HepG2 (cell line): ENCODE measurements around the gene CAPG. TPM values are rescaled to one million over a fixed set of nuclear protein-coding genes. Genes with fewer than 3 reads are reported as not detected.

ENCODE experiments used
- ATF7 ChIP-seq, 2 experiments: fragments of 450-650 bp in 1 of 2; sonication (generic) in 1 of 2; formaldehyde crosslinking in 1 of 2; IDR thresholded peaks; 2 replicates each; pipeline versions ENCODE4 v1.4.0 to v1.6.1; 2016 to 2020; ENCODE audit warnings: antibody characterized with exemption in 1 of 2, mild to moderate bottlenecking in 1 of 2, missing genetic modification reagents in 1 of 2
- ATM ChIP-seq: fragments of 450-650 bp; IDR thresholded peaks from 2 replicates; pipeline ENCODE4 v1.7.1; 2017; ENCODE audit warnings: mild to moderate bottlenecking, borderline replicate concordance
- BCL6 ChIP-seq: IDR thresholded peaks from 2 replicates; pipeline ENCODE4 v1.6.1; 2016; ENCODE audit warnings: missing genetic modification reagents, missing compliant biosample characterization
- IRF1 ChIP-seq: sonication (generic); formaldehyde crosslinking; IDR thresholded peaks from 2 replicates; pipeline ENCODE4 v1.4.0; 2020; ENCODE audit warnings: low read depth, mild to moderate bottlenecking, missing genetic modification reagents
- IRF2 ChIP-seq: IDR thresholded peaks from 2 replicates; pipeline ENCODE4 v1.6.1; 2018; ENCODE audit warnings: missing genetic modification reagents, missing compliant biosample characterization
- KAT7 ChIP-seq: IDR thresholded peaks from 2 replicates; pipeline ENCODE4 v1.6.1; 2018; ENCODE audit warnings: borderline replicate concordance, missing compliant biosample characterization
- KMT2A ChIP-seq: sonication (generic); formaldehyde crosslinking; IDR thresholded peaks from 2 replicates; pipeline ENCODE4 v1.4.0; 2020; ENCODE audit warnings: missing genetic modification reagents
- NFYC ChIP-seq: IDR thresholded peaks from 2 replicates; pipeline ENCODE4 v1.6.1; 2016; ENCODE audit warnings: missing genetic modification reagents, missing compliant biosample characterization
- PHB2 ChIP-seq: fragments of 450-650 bp; IDR thresholded peaks from 2 replicates; pipeline ENCODE4 v1.6.1; 2018; ENCODE audit not compliant: partially characterized antibody
- PLSCR1 ChIP-seq: sonication (generic); formaldehyde crosslinking; IDR thresholded peaks from 2 replicates; pipeline ENCODE4 v1.5.0; 2020; ENCODE audit warnings: missing genetic modification reagents, mild to moderate bottlenecking, borderline replicate concordance
- POGZ ChIP-seq: sonication (generic); formaldehyde crosslinking; IDR thresholded peaks from 2 replicates; pipeline ENCODE4 v1.4.0; 2020; ENCODE audit warnings: mild to moderate bottlenecking, missing genetic modification reagents
- PRDM10 ChIP-seq: sonication (generic); formaldehyde crosslinking; IDR thresholded peaks from 2 replicates; pipeline ENCODE4 v1.4.0; 2020; ENCODE audit warnings: low read depth, missing genetic modification reagents
- ZBTB34 ChIP-seq: sonication (generic); formaldehyde crosslinking; IDR thresholded peaks from 2 replicates; pipeline ENCODE4 v1.8.0; 2022; ENCODE audit warnings: mild to moderate bottlenecking, missing genetic modification reagents
- ZBTB37 ChIP-seq: sonication (generic); formaldehyde crosslinking; IDR thresholded peaks from 2 replicates; pipeline ENCODE4 v1.4.0; 2020; ENCODE audit warnings: mild to moderate bottlenecking, missing genetic modification reagents
- ZFP37 ChIP-seq: sonication (generic); formaldehyde crosslinking; IDR thresholded peaks from 2 replicates; pipeline ENCODE4 v1.4.0; 2020; ENCODE audit warnings: missing genetic modification reagents, borderline replicate concordance
- ZNF276 ChIP-seq: sonication (generic); formaldehyde crosslinking; IDR thresholded peaks from 2 replicates; pipeline ENCODE4 v1.4.0; 2020; ENCODE audit warnings: mild to moderate bottlenecking, low read depth, missing genetic modification reagents
- ZNF792 ChIP-seq: IDR thresholded peaks from 2 replicates; pipeline ENCODE4 v1.6.1; 2016
- ZNF841 ChIP-seq: sonication (generic); formaldehyde crosslinking; IDR thresholded peaks from 2 replicates; pipeline ENCODE4 v1.8.1; 2023; ENCODE audit warnings: missing genetic modification reagents, borderline replicate concordance
- polyA plus RNA-seq, 8 experiments: library from polyadenylated mRNA; depleted of rRNA in 3 of 8; stranded (reverse) in 7 of 8; unstranded in 1 of 8; fragments of >200 nt; fragmentation: Illumina TruSeq in 4 of 8; extraction: Trizol in 4 of 8; gene quantifications; 2 replicates each; pipeline versions ENCODE4 v1.2.1 to v1.2.3, GENCODE V29; 2011 to 2016; ENCODE audit warnings: low read depth in 4 of 8, missing spikeins in 1 of 8, mixed read lengths in 1 of 8; ENCODE audit not compliant: insufficient read depth in 1 of 8
- total RNA-seq, 5 experiments: library from RNA; depleted of rRNA; stranded (reverse); fragments of >200 nt; fragmentation: Illumina TruSeq; extraction: Trizol; gene quantifications; 2 replicates each; pipeline ENCODE4 v1.2.3, GENCODE V29; 2016; ENCODE audit warnings: low read depth in 1 of 5

Gene CAPG
- total and polyA plus RNA-seq, 2 of the 13 experiments (the other 11 are each of a cell fraction or from before 2014, with no cell fraction given) = 12.7 to 18.2 TPM

- TF ChIP-seq PRDM10 (CRISPR knock-in tag) (peak; percentile 64), ZBTB34 (CRISPR knock-in tag) (no peak; the same call in 1 of the 2 replicates), ZBTB37 (CRISPR knock-in tag) (no peak), BCL6 (CRISPR knock-in tag) (no peak), KAT7 (peak; percentile 73), ZNF841 (no peak), POGZ (CRISPR knock-in tag) (peak; percentile 49), NFYC (CRISPR knock-in tag) (peak; percentile 22; the same call in 1 of the 2 replicates), PLSCR1 (CRISPR knock-in tag) (peak; percentile 40; the same call in 1 of the 2 replicates), PHB2 (no peak), IRF2 (CRISPR knock-in tag) (peak; percentile 93), IRF1 (CRISPR knock-in tag) (no peak), ATM (no peak), ZNF792 (CRISPR knock-in tag) (no peak; the same call in 1 of the 2 replicates), KMT2A (peak; percentile 56), ATF7 (IDR thresholded peaks at IDR 0.05) (no peak), ATF7 (CRISPR knock-in tag; IDR thresholded peaks at IDR 0.05) (no peak; the same call in 1 of the 2 replicates), ZFP37 (CRISPR knock-in tag) (peak; percentile 82; the same call in 1 of the 2 replicates), ZNF276 (CRISPR knock-in tag) (no peak; the same call in 1 of the 2 replicates)
These were observed 8.2 kb upstream of the CAPG start, which contains the start of gene SH2D6 (continued) for GRCh38 chr2:85418132-85419008.
